ENCODE data around the gene ERC1. TPM values are rescaled to one million over a fixed set of nuclear protein-coding genes. Genes with fewer than 3 reads are reported as not detected.

Gene ERC1
- total RNA-seq, 1 experiment from 2014 or later = 40.4 TPM

- no TSS peak for BruUV-seq (replicated peaks)
- Histone ChIP-seq H3K27ac (ENCODE audit: low read length) (no peak overlapping the region), H3K4me3 (ENCODE audit: low read depth in 2 of 2, low read length in 2 of 2) (no peak overlapping the region), H3K4me1 (ENCODE audit: control insufficient read depth, insufficient read depth, low read length) (no peaks in the 10 kb centered on the region), H3K27me3 (ENCODE audit: control insufficient read depth, insufficient read depth, low read length) (no peaks in the 10 kb centered on the region), H3K9me3 (ENCODE audit: control insufficient read depth, insufficient read depth, low read depth, low read length) (no peaks in the 10 kb centered on the region), H3K36me3 (ENCODE audit: control insufficient read depth, insufficient read depth, low read length) (no peaks in the 10 kb centered on the region)
- ATAC-seq = no peak
- in situ Hi-C loops (cut with HindIII; ENCODE audit: low pct_unique_long_range_greater_than_20kb, low sequenced_read_pairs) = no loop called here
- no peak for DNase-seq (ENCODE audit: low read depth, low spot score)
- intact Hi-C loops (cut with micrococcal nuclease; ENCODE audit: unreplicated experiment) = no loop called here
- TF ChIP-seq, protein P1, sequence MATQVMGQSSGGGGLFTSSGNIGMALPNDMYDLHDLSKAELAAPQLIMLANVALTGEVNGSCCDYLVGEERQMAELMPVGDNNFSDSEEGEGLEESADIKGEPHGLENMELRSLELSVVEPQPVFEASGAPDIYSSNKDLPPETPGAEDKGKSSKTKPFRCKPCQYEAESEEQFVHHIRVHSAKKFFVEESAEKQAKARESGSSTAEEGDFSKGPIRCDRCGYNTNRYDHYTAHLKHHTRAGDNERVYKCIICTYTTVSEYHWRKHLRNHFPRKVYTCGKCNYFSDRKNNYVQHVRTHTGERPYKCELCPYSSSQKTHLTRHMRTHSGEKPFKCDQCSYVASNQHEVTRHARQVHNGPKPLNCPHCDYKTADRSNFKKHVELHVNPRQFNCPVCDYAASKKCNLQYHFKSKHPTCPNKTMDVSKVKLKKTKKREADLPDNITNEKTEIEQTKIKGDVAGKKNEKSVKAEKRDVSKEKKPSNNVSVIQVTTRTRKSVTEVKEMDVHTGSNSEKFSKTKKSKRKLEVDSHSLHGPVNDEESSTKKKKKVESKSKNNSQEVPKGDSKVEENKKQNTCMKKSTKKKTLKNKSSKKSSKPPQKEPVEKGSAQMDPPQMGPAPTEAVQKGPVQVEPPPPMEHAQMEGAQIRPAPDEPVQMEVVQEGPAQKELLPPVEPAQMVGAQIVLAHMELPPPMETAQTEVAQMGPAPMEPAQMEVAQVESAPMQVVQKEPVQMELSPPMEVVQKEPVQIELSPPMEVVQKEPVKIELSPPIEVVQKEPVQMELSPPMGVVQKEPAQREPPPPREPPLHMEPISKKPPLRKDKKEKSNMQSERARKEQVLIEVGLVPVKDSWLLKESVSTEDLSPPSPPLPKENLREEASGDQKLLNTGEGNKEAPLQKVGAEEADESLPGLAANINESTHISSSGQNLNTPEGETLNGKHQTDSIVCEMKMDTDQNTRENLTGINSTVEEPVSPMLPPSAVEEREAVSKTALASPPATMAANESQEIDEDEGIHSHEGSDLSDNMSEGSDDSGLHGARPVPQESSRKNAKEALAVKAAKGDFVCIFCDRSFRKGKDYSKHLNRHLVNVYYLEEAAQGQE (IDR thresholded peaks at IDR 0.05; ENCODE audit: insufficient read depth in 1 of 2, low read depth in 2 of 2, low read length in 1 of 2) = no peak
- no peak for TF ChIP-seq SIN3A (IDR thresholded peaks at IDR 0.05; ENCODE audit: borderline replicate concordance, insufficient read depth, low read depth, low read length)
- TF ChIP-seq POLR2AphosphoS5 (IDR thresholded peaks at IDR 0.05; ENCODE audit: low read depth, low read length) = no peak
- ChIA-PET CTCF (no interaction called here), POLR2A (no interaction called here)
These were observed 11.7 kb upstream of the ERC1 start for GRCh38 chr12:979349-979748.

DNA sequence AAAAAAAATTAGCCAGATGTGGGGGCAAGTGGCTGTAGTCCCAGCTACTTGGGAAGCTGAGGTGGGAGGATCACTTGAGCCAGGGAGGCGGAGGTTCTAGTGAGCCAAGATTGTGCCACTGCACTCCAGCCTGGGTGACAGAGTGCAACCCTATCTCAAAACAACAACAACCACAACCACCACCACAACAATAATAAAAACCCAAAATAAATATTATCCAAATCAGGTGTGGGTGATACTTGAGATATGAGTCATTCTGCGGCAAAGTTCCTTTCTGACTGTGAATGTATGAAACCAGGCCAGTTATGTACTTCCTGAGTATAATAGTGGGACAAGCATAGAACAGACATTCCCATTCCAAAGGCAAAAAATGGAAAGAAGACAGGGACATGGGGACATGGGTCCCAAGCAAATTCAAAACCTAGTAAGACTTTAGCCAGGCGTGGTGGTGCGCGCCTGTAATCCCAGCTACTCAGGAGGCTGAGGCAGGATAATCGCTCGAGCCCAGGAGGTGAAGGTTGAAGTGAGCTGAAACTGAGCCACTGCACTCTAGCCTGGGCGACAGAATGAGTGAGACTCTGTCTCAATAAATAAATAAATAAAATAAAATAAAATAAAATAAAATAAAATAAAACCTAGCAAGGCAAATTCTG lies 9.7 kb upstream of the ERC1 start:
- DNase-seq (ENCODE audit: low read depth, low spot score) (no peak), ATAC-seq (0 out of 2 replicates have a peak, but pooled peaks have one; percentile 42)
- Histone ChIP-seq H3K27ac (ENCODE audit: low read length) (no peak overlapping the region), H3K4me1 (ENCODE audit: control insufficient read depth, insufficient read depth, low read length) (no peaks in the 10 kb centered on the region), H3K27me3 (ENCODE audit: control insufficient read depth, insufficient read depth, low read length) (no peaks in the 10 kb centered on the region), H3K9me3 (ENCODE audit: control insufficient read depth, insufficient read depth, low read depth, low read length) (no peaks in the 10 kb centered on the region), H3K4me3 (ENCODE audit: low read depth in 2 of 2, low read length in 2 of 2) (no peak overlapping the region), H3K36me3 (ENCODE audit: control insufficient read depth, insufficient read depth, low read length) (no peaks in the 10 kb centered on the region)
- intact Hi-C loops (cut with micrococcal nuclease; ENCODE audit: unreplicated experiment) (no loop called here), in situ Hi-C loops (cut with HindIII; ENCODE audit: low pct_unique_long_range_greater_than_20kb, low sequenced_read_pairs) (no loop called here)
- TF ChIP-seq, protein P1 (IDR thresholded peaks at IDR 0.05; ENCODE audit: insufficient read depth in 1 of 2, low read depth in 2 of 2, low read length in 1 of 2) = no peak
- TF ChIP-seq SIN3A (IDR thresholded peaks at IDR 0.05; ENCODE audit: borderline replicate concordance, insufficient read depth, low read depth, low read length) (no peak), TCF7L2 (IDR thresholded peaks at IDR 0.05; ENCODE audit: low read depth, low read length) (no peak), CTCF (IDR thresholded peaks at IDR 0.05) (no peak), POLR2AphosphoS5 (IDR thresholded peaks at IDR 0.05; ENCODE audit: low read depth, low read length) (no peak)
- POLR2A ChIA-PET = interaction anchor here (0.6 to 0.7 kb wide), 2 partner anchors 12 to 172 kb away, joined by 5 read pairs; no protein-coding TSS in a partner anchor
- CTCF ChIA-PET = interaction anchor here (0.5 kb wide), 1 partner anchor 80 kb away, joined by 5 read pairs; no protein-coding TSS in a partner anchor
- no TSS peak for BruUV-seq (replicated peaks)
